Heart left ventricle (tissue), 13 donors: ENCODE results near the gene STK35.

Experiments
- CTCF ChIP-seq, 12 donors: fragments of 200-600 bp; sonication (generic) in 4 of 12; IDR thresholded peaks; one replicate each; pipeline versions ENCODE4 v1.5.0 to v1.8.0; 2018 to 2022; ENCODE audit warnings: antibody characterized with exemption in 12 of 12, mild to moderate bottlenecking in 5 of 12
- POLR2A ChIP-seq, 2 donors: fragments of 450-650 bp; IDR thresholded peaks; one replicate each; pipeline ENCODE4 v1.6.1; 2017; ENCODE audit warnings: antibody characterized with exemption in 2 of 2, mild to moderate bottlenecking in 2 of 2, moderate library complexity in 2 of 2
- donor health status: ischemic (EF 13 %, LVEDD 7.1; RV severe dilation, severe dysfunction).
- donor health status: DM: no; HTN: yes; CAD: no.
- donor health status: DM: no; HTN: no; CAD: no.
- donor health status: ischemic (EF 25% LVEDD 6.9; RV normal size, moderate dysfunction).
- donor health status: ischemic (EF 25% LVEDD 5.7; RV mildly dilated, moderate dysfunction).
- donor health status: ischemic (EF 35%, LVEDD 5.7; RV mildly dilated, moderate dysfunction).
- donor health status: nonischemic (EF 11% LVEDD 7.7; RV severe dilation, severe dysfunction).
- donor health status: DM: yes; HTN: yes; CAD: no.
- donor health status: PGD.
- donor health status: ischemic (EF 29% LVEDD 5.4; RV normal size, mild dysfunction).
- donor health status: nonischemic (EF 23%, LVEDD 6.1; RV moderate dilation, normal function).

DNA sequence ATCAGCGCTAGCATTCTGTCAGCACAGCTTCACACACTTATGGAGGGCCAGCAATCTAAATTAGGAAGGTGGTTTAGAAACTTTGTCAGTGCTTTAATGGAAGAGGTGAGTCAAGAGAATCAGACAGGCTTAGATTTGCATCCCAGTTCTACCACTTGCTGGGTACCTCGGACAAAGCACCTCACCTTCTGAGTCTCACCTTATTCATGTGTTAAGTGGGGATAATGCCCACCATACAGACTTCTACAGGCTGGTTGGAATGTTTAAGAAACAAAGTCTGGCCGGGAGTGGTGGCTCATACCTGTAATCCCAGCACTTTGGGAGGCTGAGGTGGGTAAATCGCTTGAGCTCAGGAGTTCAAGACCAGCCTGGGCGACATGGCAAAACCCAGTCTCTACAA is 12.2 kb upstream of the STK35 start:
- TF ChIP-seq CTCF (IDR thresholded peaks at IDR 0.05) = no peak
- TF ChIP-seq POLR2A (IDR thresholded peaks at IDR 0.05) = no peak
